GM12891 (cell line): ENCODE data around the gene ZNF48.

ENCODE experiments used
- POLR2A ChIP-seq: IDR thresholded peaks from 2 replicates; pipeline ENCODE4 v1.6.1; 2011; ENCODE audit warnings: low read depth, low read length, control low read depth
- SPI1 ChIP-seq: IDR thresholded peaks from 2 replicates; pipeline ENCODE4 v1.6.1; 2011; ENCODE audit warnings: low read depth, low read length, control low read depth
- TAF1 ChIP-seq: IDR thresholded peaks from 2 replicates; pipeline ENCODE4 v1.6.1; 2011; ENCODE audit warnings: low read depth, low read length, control low read depth

- TF ChIP-seq POLR2A (no peak), TAF1 (no peak), SPI1 (no peak)
Measured at GRCh38 chr16:30395992-30396585, 869 bp downstream of the ZNF48 start.
